ENCODE results near the gene FAM170B.

FAM170B gene

GRCh38 chr10:49090189-49090575, 43.6 kb downstream of the FAM170B start:
- TF ChIP-seq RARB (CRISPR knock-in tag; IDR thresholded peaks at IDR 0.05) (no peak), CSDC2 (CRISPR knock-in tag; IDR thresholded peaks at IDR 0.05) (no peak), CREB5 (CRISPR knock-in tag; IDR thresholded peaks at IDR 0.05; ENCODE audit: low read depth) (no peak), POU6F1 (CRISPR knock-in tag; IDR thresholded peaks at IDR 0.05; ENCODE audit: borderline replicate concordance, low read depth) (no peak), SNAI2 (CRISPR knock-in tag; IDR thresholded peaks at IDR 0.05) (no peak), GLIS3 (CRISPR knock-in tag; IDR thresholded peaks at IDR 0.05) (no peak), ZFP3 (CRISPR knock-in tag; IDR thresholded peaks at IDR 0.05) (no peak), TCF4 (CRISPR knock-in tag; IDR thresholded peaks at IDR 0.05; ENCODE audit: borderline replicate concordance) (no peak), TOX (CRISPR knock-in tag; IDR thresholded peaks at IDR 0.05; ENCODE audit: borderline replicate concordance) (no peak), CSRNP3 (CRISPR knock-in tag; IDR thresholded peaks at IDR 0.05) (no peak), PATZ1 (CRISPR knock-in tag; IDR thresholded peaks at IDR 0.05; ENCODE audit: borderline replicate concordance) (no peak), ZNF8 (CRISPR knock-in tag; IDR thresholded peaks at IDR 0.05) (no peak), ARNTL (CRISPR knock-in tag; IDR thresholded peaks at IDR 0.05; ENCODE audit: borderline replicate concordance, low read depth) (no peak), ZFP30 (CRISPR knock-in tag; IDR thresholded peaks at IDR 0.05) (no peak), ESRRG (CRISPR knock-in tag; IDR thresholded peaks at IDR 0.05) (no peak)
- no peak for ATAC-seq

GRCh38 chr10:49089557-49090188, 44.1 kb downstream of the FAM170B start:
- ATAC-seq = no peak
- TF ChIP-seq OSR1 (CRISPR knock-in tag; IDR thresholded peaks at IDR 0.05) (no peak), ARNTL (CRISPR knock-in tag; IDR thresholded peaks at IDR 0.05; ENCODE audit: borderline replicate concordance, low read depth) (no peak), ESRRG (CRISPR knock-in tag; IDR thresholded peaks at IDR 0.05) (no peak), ZFP30 (CRISPR knock-in tag; IDR thresholded peaks at IDR 0.05) (no peak), ISL1 (CRISPR knock-in tag; IDR thresholded peaks at IDR 0.05) (no peak), BACH2 (CRISPR knock-in tag; IDR thresholded peaks at IDR 0.05; ENCODE audit: borderline replicate concordance) (no peak), POU6F1 (CRISPR knock-in tag; IDR thresholded peaks at IDR 0.05; ENCODE audit: borderline replicate concordance, low read depth) (no peak), ZNF565 (CRISPR knock-in tag; conservative IDR thresholded peaks at IDR 0.05; ENCODE audit: low read depth) (no peak), ZNF70 (CRISPR knock-in tag; IDR thresholded peaks at IDR 0.05) (no peak), ZNF8 (CRISPR knock-in tag; IDR thresholded peaks at IDR 0.05) (no peak), TSHZ2 (CRISPR knock-in tag; IDR thresholded peaks at IDR 0.05) (no peak), GLIS3 (CRISPR knock-in tag; IDR thresholded peaks at IDR 0.05) (no peak), CSDC2 (CRISPR knock-in tag; IDR thresholded peaks at IDR 0.05) (no peak), RARB (CRISPR knock-in tag; IDR thresholded peaks at IDR 0.05) (no peak), CREB5 (CRISPR knock-in tag; IDR thresholded peaks at IDR 0.05; ENCODE audit: low read depth) (no peak), ZC3H10 (CRISPR knock-in tag; IDR thresholded peaks at IDR 0.05) (no peak), SNAI2 (CRISPR knock-in tag; IDR thresholded peaks at IDR 0.05) (no peak), PPARA (CRISPR knock-in tag; IDR thresholded peaks at IDR 0.05; ENCODE audit: borderline replicate concordance) (no peak), TOX (CRISPR knock-in tag; IDR thresholded peaks at IDR 0.05; ENCODE audit: borderline replicate concordance) (no peak)

Data from SK-N-SH treated with all-trans-retinoic acid at 6 μM for 48 hours (cell line).